ENCODE measurements around the gene NAA80.

The NAA80 gene

DNA sequence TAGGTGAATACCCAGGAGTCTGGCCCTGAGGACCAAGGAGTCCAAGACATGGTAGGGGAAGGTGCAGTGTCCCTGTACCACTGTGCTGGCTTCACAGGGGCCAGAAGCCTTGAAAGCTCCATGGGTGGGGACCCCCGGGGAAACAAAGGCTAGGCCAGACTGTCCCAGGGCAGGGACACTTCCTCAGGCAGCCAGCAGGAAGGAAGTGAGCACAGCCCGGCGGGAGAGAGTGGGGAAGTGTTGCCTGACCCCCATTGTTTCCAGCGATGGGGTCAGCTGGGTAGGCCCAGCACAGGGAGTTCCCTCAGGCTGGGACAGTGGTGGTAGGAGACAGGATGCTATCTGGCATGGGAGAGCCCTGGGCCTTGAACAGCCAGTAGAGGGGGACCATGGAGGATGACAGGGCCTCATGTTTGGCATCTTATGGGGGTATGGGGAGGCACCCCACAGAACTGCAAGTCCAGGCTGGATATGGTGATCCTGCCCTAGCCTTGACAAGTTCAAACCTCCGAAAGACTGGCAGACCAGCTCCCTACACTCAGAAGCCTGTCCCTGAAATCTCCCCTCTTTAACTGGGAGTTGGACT lies 24.5 kb upstream of the NAA80 start:
- DNase-seq, result no peak
- TF ChIP-seq POLR2A (IDR thresholded peaks at IDR 0.05; ENCODE audit: low read length) (no peak), GATA1 (IDR thresholded peaks at IDR 0.05; ENCODE audit: low read depth, low read length) (no peak)

DNA sequence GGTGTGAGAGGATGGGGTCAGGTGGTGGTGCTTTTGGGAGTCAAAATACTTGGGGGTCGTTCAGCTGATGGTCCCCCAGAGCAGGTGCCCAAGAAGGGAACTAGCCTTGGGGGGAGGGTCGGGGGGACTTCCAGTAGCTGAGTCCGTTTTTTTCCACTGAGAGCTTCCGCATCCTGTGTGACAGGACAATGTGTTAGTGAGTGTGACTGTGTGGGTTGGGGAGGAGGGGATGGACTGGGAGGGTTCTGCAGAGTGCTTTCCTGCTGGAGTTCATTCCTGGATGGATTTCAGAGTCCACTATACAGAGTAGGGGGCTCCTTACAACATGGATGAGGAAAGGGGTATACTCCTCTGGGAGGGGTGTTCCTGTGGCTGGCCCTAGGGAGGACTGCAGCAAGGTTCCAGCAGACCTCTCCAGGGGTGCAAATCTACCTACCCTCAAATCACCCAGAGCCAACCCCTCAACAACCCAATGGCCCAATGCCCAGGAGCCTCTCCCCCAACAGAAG lies 23.9 kb upstream of the NAA80 start:
- TF ChIP-seq POLR2A (IDR thresholded peaks at IDR 0.05; ENCODE audit: low read length) (no peak), GATA1 (IDR thresholded peaks at IDR 0.05; ENCODE audit: low read depth, low read length) (no peak)
- no peak for DNase-seq

DNA sequence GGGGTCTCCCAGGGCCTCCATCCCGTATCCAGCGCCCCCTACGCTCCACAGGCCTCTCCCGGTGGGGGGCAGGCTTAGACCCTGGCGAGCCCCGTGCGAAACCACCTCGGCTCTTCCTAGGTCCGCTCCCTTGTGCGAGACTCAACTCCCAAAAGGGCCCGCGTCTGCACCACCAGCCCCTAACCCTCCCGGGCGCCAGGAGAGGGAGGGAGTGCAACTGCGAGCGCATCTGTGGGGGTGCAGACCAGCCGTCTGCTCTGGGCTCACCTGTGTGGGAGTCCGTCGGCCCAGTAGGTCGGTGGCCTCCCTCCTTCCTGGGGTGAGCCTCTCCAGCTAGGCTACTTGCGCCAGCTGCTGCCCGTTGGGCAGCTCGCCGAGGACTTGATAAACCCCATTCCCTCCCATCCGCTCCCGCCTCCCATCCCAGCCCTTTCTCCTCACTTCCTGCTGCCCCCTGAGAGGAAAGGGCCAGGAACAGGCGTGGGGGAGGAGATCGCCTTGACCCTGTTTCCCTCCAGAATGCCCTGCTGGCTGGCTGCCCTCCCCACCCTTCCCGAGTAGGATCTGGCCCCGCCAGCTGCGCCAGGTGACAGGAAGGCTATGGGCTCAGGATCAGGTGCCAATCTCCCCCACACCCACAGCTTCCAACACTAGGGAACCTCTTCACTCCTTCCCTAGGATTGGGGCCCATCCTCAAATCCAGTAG lies 23.3 kb upstream of the NAA80 start, which contains the start of gene HYAL2:
TSS of gene HYAL2 (minus strand) at position 360 of the 706 bp plus-strand sequence. CDS start 2,256 bp downstream, outside the sequence.
- no peak for DNase-seq
- TF ChIP-seq POLR2A (IDR thresholded peaks at IDR 0.05; ENCODE audit: low read length), result no peak
- TF ChIP-seq GATA1 (IDR thresholded peaks at IDR 0.05; ENCODE audit: low read depth, low read length), result no peak

DNA sequence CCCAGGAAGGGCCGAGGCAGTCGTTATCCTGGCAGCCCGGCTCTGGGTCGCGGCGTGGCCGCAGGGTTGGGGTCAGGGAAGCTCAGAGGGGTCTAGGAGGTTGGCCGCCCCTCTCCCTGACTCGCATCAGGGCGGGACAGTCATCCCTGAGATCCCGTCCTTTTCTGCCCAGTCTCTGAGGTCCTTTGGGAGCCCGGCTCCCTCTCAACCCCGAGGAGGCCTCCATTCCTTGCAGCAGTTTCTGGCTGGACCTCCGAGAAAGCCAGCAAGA lies 22.8 kb upstream of the NAA80 start:
- DNase-seq, result no peak
- TF ChIP-seq POLR2A (IDR thresholded peaks at IDR 0.05; ENCODE audit: low read length), result no peak
- TF ChIP-seq GATA1 (IDR thresholded peaks at IDR 0.05; ENCODE audit: low read depth, low read length), result no peak

DNA sequence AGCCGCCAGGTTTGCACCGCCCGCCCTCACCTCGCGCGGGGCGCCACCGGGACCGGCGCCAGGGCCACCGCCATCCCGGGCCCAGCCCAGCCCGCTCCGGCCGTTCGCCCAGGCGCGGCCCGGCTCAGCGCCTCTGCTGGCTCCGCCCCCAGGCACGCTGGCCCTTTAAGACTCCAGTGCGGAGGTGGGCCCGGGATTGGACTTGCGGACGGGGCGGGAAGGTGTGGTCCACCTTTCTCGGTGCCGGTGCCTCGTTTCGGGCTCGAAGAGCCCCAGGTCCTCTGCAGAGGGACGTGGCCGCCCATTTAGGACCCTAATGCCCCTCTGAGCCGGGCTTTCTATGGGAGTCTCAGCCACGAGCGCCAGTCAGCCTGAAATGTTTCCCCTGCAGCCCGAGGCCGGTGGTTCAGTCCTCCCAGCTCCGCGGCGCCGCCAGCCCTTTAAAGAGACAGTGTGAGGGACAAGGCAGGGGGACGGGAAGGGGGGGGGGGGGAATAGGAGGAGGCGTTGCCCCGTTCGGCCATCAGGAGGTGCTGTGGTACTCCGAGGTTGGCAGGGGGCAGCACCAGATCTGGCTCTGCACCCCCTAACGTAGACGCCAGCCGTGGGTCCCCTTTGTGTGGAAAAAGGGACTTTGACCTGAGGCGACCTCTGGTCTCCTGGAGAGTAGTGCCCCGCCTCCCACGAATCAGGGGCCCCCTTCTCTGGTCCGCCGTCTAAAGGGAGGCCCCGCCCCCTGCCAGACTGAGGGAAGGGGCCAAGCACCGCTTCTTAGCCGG lies 22.3 kb upstream of the NAA80 start:
- DNase-seq, result peak; percentile 90 to 93
- no peak for TF ChIP-seq GATA1 (IDR thresholded peaks at IDR 0.05; ENCODE audit: low read depth, low read length)
- TF ChIP-seq POLR2A (IDR thresholded peaks at IDR 0.05; ENCODE audit: low read length), result peak; percentile 54

DNA sequence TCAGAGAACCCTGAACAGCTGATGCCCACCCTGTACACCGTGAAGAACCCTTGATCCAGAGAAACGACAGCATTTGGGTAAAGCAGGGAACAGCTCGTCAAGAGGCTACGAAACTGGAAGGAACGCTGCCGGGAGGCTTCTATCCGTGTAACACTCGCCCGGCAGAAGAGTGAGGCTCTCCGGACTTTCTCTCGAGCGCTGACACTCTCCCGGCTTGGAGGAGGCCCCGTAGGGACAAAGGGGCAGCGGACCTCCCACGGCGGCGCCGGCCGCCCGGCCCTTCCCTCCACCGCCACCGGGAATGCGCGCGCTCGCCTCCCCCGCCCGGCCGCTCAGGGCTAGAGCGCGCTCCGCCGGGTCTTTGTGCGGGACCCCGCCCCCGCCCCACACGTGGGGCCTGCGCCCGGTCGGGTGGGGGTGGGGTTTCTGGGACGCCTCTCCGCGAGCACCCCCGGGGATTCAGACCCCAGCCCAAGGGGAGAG lies 21.7 kb upstream of the NAA80 start:
- peak; percentile 83 to 88 for DNase-seq

DNA sequence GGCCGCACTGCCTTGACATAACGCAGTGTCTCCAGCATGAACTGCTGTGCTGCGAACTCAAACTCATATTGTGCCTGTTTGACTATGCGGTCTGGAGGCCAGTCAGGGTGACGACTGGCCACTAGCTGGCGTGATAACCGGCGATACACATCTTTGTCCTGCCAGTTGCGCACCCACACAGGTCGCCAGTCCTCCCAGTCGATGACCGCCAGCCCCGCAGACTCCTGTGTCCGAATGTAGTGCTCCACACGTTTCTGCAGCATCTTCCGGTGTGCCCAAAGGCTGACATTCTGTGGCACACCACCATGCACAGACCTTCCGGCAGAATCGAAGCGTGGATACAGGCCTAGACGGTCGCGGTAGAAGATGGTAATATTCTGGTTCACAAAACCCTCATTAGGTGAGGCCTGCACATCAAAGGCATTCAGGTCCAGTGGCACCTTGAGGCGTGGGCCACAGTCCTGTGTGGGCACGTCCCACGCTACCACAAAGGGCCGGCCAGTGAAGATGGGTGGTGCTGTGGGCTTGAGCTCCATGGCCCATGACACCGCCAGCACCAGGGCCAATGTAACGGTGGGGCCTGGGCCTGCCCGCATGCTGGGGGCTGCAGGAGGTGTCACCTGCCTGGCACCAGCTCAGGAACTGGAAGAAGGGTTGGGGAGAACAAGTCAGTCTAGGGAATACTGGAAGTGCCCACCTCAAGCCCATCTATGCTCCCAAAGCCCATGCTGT lies 20.9 kb upstream of the NAA80 start:
- no peak for TF ChIP-seq POLR2A (IDR thresholded peaks at IDR 0.05; ENCODE audit: low read length)
- no peak for TF ChIP-seq GATA1 (IDR thresholded peaks at IDR 0.05; ENCODE audit: low read depth, low read length)
- DNase-seq, result no peak

More for the DNA sequence above, 21.7 kb upstream of the NAA80 start:
- TF ChIP-seq POLR2A (IDR thresholded peaks at IDR 0.05; ENCODE audit: low read length), result no peak
- no peak for TF ChIP-seq GATA1 (IDR thresholded peaks at IDR 0.05; ENCODE audit: low read depth, low read length)

DNA sequence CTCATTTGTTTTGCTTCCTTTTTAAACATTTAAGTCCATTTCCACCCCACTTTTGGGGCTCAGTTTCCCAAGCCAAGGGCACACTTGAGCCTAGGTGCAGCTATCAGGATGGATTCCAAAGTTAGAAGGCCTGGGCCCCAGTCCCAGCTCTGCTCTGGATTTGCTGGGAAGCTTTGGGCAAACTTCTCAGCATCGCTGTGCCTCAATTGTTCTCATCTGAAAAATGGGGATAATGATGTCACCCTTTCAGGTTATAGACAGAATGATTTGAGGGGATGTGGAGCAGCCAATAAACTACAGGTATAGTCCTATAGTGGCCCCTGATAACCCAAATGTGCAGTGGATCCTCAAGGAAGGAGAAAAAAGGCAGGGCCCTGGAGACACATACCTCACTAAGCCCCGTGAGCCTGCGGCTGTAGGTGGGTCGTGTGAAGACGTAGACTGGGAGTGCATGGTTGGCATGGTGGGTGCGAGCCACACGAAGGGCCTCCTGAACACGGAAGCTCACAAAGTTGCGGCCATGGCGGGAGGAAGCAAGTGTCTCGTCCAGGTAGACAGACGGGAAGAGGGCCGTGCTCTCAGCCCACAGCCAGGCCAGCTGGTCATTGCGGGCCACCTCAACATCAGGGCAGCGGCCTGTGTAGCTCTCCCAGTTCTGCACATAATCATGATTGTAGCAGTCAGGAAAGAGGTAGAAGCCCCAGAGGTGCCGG lies 20.1 kb upstream of the NAA80 start:
- no peak for TF ChIP-seq POLR2A (IDR thresholded peaks at IDR 0.05; ENCODE audit: low read length)
- no peak for TF ChIP-seq GATA1 (IDR thresholded peaks at IDR 0.05; ENCODE audit: low read depth, low read length)
- DNase-seq, result no peak

DNA sequence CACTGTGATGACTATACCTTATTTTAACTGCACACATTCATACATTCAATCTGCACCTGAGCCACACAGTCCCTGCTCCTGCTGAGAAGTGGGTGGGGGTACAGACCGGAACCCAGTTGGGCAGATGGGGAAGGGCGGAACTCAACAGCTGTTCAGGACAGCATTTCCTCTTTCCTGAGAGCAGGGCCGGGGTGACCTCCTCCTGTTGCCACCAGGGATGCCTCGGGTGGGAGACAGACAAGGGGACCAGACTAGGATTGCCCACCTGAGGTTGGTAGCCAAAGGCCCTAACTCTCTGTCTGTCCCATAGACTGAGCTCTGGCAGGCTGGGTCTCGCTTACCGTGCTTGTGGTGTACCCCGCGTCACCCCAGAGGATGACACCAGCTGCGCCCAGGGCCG lies 19.4 kb upstream of the NAA80 start:
- TF ChIP-seq POLR2A (IDR thresholded peaks at IDR 0.05; ENCODE audit: low read length) (no peak), GATA1 (IDR thresholded peaks at IDR 0.05; ENCODE audit: low read depth, low read length) (no peak)
- DNase-seq, result no peak

DNA sequence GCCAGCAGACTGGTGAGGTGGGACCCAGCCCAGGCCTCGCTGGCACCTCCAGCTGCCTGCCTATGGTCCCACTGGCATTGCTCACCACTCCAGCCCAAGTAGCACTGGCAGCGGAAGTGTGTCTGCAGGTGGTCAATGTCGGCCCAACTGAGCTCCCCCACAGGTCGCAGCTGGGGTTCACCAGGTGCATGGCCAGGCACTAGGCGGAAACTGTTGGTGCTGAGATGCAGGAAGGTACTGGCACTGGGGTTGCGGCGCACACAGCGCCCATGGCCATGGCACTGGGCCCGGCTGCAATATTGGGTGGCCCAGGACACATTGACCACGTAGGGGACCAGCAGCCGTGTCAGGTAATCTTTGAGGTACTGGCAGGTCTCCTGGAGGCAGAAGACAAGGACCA lies 19.0 kb upstream of the NAA80 start:
- DNase-seq, result no peak
- no peak for TF ChIP-seq GATA1 (IDR thresholded peaks at IDR 0.05; ENCODE audit: low read depth, low read length)
- TF ChIP-seq POLR2A (IDR thresholded peaks at IDR 0.05; ENCODE audit: low read length), result no peak

DNA sequence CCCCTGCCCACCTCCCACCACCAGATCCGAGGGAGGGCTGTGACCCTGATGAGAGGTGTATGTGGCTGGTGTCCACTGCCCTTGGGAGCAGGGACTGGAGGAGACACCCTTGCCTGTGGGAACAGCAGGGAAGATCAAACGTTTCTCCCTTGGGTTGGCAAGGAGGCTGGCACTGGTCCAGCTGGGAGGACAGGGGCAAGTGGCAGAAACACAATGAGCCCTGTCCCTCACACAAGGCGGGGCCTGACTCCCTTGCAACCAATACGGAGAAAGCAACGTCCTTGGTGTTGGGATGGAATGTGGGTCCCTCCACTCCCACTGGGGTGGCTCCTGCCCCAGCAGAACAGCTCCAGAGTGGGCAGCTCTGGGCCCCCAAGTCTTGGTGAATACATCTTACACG lies 18.1 kb upstream of the NAA80 start:
- TF ChIP-seq POLR2A (IDR thresholded peaks at IDR 0.05; ENCODE audit: low read length), result no peak
- TF ChIP-seq GATA1 (IDR thresholded peaks at IDR 0.05; ENCODE audit: low read depth, low read length), result no peak
- DNase-seq, result no peak

DNA sequence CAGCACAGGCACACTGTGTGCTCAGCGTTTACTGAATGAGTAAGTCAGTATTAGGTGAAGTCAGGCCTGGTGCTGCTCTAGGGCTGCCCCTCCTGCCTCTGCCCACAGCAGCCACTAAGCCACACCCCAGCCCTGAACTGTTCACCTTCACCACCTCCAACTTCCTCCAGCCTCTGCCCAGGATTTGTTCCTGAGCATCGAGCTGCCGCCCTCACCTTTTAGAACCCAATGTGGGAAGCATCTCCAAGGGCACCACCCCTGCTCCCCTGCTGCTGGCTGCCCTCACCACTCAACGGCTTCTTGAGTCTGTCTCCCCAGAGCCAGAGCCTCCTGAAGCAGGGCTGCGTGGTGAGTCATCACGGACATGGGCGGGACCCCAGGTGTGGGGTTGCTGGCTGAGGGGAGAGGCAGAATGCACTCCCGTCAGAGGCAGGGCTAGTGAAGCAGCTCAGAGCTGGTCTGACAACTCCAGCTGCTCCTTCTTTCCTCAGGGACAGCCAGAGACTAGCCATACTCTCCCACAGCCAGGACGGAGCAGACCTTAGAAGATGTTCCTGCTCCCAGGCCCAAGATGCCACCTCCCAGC lies 17.5 kb upstream of the NAA80 start:
- no peak for TF ChIP-seq POLR2A (IDR thresholded peaks at IDR 0.05; ENCODE audit: low read length)
- no peak for TF ChIP-seq GATA1 (IDR thresholded peaks at IDR 0.05; ENCODE audit: low read depth, low read length)
- peak in 1 of 2 experiments; percentile 32 for DNase-seq

DNA sequence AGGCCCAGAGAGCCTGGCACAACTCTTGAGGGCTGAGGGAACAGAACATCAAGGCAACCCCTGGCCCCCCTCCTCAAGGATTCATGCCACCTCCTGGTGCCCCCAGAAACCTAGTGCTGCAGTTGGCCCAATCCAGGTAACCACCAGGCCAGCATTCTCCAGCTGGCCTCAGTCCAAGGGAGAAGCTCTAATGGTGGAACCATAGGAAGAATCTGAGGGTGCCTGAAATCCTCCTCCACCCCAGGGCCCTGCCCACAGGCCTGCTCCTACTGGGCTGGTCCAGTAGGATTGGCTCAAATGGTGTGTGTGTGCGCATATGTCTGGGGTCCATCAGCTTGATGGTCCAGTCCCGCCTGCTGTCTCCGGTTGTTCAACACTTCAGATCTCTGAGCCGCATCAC lies 15.6 kb upstream of the NAA80 start:
- TF ChIP-seq GATA1 (IDR thresholded peaks at IDR 0.05; ENCODE audit: low read depth, low read length) (no peak), POLR2A (IDR thresholded peaks at IDR 0.05; ENCODE audit: low read length) (no peak)
- no peak for DNase-seq

Data from erythroblast (primary cell).